GM12864 (cell line): ENCODE results near the gene PIERCE2.
"Not testable (repeated sequence)": the region's sequence is repeated elsewhere in the genome, so short reads cannot be mapped to it uniquely, and the experiment has no call there.

Source experiments
- DNase-seq: peaks from one replicate; pipeline ENCODE4 v3.0.0-alpha.2; 2011; ENCODE audit warnings: low read depth
- H3K4me3 ChIP-seq: 2 replicates; pipeline ENCODE4 v1.5.1; 2011; ENCODE audit warnings: mild to moderate bottlenecking, low read depth, low read length, control low read depth
- TF ChIP-seq, protein P1 (sequence below): IDR thresholded peaks from 2 replicates; pipeline ENCODE4 v1.5.1; 2011; ENCODE audit warnings: low read depth, mild to moderate bottlenecking, moderate library complexity, low read length, control low read depth, inconsistent platforms; ENCODE audit errors: missing control alignments

PIERCE2 gene

DNA sequence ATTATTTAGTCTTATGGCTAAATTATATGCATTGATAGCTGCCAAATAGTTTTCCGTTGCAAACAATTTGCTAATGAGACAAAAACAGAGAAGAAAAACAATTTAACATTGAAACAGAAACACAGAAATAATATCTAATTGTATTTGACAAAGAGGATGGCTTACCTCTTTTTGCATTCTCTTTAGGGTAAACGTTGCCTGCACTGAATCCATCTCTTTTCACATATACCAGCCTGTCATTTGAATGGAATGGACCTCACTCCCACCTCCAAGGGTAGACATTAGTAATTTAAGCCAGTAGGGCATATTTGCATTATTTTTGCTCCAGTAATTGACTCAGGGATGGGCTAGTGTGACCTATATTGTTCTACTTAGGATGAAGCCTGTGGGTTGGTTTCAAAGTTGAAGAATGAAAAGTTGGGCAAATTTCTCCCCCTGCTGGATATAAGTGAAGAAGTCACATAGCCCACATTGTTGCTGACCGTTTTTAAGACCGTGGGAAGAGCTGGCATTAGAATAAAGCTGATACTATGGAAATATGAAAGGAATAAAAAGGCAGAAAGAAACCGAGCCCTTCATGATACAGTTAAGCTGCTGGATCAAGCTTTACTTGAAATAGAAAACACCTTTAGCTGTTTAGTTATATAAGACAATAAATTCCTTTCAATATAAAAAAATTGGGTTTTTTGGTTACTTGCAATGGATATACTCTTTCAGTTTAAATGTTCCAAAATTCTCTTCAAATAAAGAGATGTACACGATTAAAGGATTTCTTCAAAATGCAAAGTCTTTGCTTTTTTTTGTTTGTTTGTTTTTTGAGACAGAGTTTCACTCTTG is 26.9 kb downstream of the PIERCE2 start:
- TF ChIP-seq, protein P1, sequence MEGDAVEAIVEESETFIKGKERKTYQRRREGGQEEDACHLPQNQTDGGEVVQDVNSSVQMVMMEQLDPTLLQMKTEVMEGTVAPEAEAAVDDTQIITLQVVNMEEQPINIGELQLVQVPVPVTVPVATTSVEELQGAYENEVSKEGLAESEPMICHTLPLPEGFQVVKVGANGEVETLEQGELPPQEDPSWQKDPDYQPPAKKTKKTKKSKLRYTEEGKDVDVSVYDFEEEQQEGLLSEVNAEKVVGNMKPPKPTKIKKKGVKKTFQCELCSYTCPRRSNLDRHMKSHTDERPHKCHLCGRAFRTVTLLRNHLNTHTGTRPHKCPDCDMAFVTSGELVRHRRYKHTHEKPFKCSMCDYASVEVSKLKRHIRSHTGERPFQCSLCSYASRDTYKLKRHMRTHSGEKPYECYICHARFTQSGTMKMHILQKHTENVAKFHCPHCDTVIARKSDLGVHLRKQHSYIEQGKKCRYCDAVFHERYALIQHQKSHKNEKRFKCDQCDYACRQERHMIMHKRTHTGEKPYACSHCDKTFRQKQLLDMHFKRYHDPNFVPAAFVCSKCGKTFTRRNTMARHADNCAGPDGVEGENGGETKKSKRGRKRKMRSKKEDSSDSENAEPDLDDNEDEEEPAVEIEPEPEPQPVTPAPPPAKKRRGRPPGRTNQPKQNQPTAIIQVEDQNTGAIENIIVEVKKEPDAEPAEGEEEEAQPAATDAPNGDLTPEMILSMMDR = peak; percentile 53
- no peak overlapping the region for H3K4me3 ChIP-seq
- peak; percentile 5 for DNase-seq

DNA sequence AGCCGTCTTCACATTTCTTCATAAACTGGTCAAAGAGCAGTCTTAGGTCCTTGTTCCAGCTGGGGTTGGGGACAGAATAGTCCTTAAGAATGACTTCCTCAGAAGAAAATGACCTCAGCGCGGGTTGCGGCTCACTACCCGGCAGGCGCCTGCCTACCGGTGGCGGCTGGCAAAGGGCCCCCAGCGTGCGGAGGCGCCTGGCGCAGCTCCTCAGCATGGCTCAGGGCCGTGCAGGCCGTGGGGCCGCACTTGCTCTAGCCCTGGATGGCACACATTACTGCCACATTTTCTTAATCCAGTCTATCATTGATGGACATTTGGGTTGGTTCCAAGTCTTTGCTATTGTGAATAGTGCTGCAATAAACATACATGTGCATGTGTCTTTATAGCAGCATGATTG is 34.8 kb downstream of the PIERCE2 start:
- not testable (repeated sequence) for H3K4me3 ChIP-seq, DNase-seq

DNA sequence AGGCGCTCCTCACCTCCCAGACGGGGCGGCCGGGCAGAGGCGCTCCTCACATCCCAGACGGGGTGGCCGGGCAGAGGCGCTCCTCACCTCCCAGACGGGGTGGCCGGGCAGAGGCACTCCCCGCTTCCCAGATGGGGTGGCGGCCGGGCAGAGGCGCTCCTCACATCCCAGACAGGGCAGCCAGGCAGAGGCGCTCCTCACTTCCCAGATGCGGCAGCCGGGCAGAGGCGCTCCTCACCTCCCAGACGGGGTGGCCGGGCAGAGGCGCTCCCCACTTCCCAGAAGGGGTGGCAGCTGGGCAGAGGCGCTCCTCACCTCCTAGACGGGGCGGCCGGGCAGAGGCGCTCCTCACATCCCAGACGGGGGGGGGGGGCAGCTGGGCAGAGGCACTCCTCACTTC is 37.6 kb downstream of the PIERCE2 start:
- not testable (repeated sequence) for H3K4me3 ChIP-seq, DNase-seq

DNA sequence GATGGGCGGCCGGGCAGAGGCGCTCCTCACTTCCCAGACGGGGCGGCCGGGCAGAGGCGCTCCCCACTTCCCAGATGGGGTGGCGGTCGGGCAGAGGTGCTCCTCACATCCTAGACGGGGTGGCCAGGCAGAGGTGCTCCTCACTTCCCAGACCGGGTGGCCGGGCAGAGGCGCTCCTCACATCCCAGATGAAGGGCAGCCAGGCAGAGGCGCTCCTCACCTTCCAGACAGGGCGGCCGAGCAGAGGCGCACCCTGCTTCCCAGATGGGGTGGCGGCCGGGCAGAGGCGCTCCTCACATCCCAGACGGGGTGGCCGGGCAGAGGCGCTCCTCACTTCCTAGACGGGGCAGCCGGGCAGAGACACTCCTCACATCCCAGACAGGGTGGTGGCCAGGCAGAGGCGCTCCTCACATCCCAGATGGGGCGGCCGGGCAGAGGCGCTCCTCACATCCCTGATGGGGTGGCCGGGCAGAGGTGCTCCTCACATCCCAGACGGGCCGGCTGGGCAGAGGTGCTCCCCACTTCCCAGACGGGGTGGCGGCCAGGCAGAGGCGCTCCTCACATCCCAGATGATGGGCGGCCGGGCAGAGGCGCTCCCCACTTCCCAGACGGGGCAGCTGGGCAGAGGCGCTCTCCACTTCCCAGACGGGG is 38.2 kb downstream of the PIERCE2 start:
- not testable (repeated sequence) for DNase-seq, H3K4me3 ChIP-seq

DNA sequence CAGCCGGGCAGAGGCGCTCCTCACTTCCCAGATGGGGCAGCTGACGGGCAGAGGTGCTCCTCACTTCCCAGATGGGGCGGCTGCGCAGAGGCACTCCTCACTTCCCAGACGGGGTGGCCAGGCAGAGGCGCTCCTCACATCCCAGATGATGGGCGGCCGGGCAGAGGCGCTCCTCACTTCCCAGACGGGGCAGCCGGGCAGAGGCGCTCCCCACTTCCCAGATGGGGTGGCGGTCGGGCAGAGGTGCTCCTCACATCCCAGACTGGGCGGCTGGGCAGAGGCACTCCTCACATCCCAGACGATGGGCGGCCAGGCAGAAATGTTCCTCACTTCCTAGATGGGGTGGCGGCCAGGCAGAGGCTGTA is 38.7 kb downstream of the PIERCE2 start:
- H3K4me3 ChIP-seq, DNase-seq: not testable (repeated sequence)

DNA sequence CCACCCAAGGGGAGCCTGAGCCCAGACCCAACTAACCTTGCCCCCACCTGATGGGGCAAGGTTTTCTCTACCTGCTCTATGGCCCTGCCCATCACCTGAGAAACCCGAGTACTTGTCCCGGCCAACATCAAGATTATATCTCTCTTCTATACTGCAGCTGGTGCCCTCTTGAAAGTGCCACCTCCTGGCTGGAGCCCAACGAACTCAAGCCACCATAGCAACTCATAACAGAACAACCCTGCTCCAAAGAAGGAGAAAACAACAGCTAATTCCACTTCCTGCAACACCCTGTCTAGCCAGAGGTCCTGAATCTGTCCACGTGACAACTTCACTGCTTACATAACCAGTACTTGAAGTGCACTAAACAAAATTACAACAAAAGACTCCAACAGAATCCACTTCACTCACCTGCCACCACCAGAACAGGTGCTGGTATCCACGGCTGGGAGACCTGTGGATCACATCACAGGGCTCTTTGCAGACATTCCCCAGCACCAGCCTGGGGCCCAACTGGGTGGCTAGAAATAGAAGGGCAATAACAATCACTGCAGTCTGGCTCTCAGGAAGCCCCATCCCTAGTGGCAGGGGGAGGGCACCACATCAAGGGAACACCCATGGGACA is 49.2 kb downstream of the PIERCE2 start:
- TF ChIP-seq, protein P1 = no peak
- no peak for DNase-seq
- H3K4me3 ChIP-seq = no peak overlapping the region

DNA sequence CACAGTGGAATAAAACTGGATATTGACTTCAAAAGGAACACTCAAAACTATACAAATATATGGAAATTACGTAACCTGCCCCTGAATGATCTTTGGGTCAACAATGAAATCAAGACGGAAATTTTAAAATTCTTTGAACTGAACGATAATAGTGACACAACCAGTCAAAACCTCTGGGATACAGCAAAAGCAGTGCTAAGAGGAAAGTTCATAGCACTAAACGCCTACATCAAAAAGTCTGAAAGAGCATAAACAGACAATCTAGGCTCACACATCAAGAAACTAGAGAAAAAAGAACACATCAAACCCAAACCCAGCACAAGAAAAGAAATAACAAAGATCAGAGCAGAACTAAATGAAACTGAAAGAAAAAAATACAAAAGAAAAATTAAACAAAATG is 53.2 kb downstream of the PIERCE2 start:
- TF ChIP-seq, protein P1 = no peak
- DNase-seq = no peak
- no peak overlapping the region for H3K4me3 ChIP-seq

DNA sequence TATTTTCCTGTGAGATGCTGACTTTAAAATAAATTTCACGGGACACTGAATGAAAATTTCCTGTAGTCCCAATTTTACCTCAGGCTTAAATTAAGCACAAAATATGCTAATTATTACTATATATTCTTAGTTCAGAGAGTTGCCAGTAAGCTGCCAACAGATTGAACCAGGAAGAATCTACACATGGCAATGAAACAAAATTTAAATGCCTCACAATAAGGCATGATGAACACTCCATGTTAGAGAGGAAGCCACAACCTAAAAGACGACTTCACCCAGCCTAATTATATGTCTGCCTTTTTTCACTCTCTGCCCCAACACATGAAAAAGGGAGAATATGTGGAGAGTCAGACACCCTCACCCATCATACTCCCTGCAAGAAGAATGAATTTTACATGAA is 60.0 kb downstream of the PIERCE2 start:
- no peak overlapping the region for H3K4me3 ChIP-seq
- DNase-seq = no peak
- TF ChIP-seq, protein P1 = no peak
